Fibroblast of upper back skin (primary cell): ENCODE results near the gene PARD3.
"Not testable (repeated sequence)": the region's sequence is repeated elsewhere in the genome, so short reads cannot be mapped to it uniquely, and the experiment has no call there.

Experiments used
- DNase-seq: peaks from one replicate; pipeline ENCODE4 v3.0.0-alpha.2; 2013

PARD3 gene

GRCh38 chr10:34364253-34365037, 450.7 kb downstream of the PARD3 start:
- peak; percentile 48 for DNase-seq

- no peak for DNase-seq
These were observed 454.1 kb downstream of the PARD3 start for GRCh38 chr10:34360984-34361383.

GRCh38 chr10:34359435-34359813, 455.7 kb downstream of the PARD3 start:
- DNase-seq, result no peak

- no peak for DNase-seq
These were observed 456.2 kb downstream of the PARD3 start for GRCh38 chr10:34358729-34359434.

GRCh38 chr10:34356463-34356862, 458.6 kb downstream of the PARD3 start:
- no peak for DNase-seq

GRCh38 chr10:34353530-34353929, 461.6 kb downstream of the PARD3 start:
- DNase-seq, result not testable (repeated sequence)

- not testable (repeated sequence) for DNase-seq
These were observed 462.4 kb downstream of the PARD3 start for GRCh38 chr10:34352599-34353204.

- peak; percentile 13 for DNase-seq
These were observed 463.9 kb downstream of the PARD3 start for GRCh38 chr10:34351161-34351560.

GRCh38 chr10:34348917-34349485, 466.1 kb downstream of the PARD3 start:
- DNase-seq, result no peak

GRCh38 chr10:34348021-34348420, 467.1 kb downstream of the PARD3 start:
- DNase-seq, result no peak

GRCh38 chr10:34347131-34347530, 468.0 kb downstream of the PARD3 start:
- no peak for DNase-seq

- no peak for DNase-seq
These were observed 468.5 kb downstream of the PARD3 start for GRCh38 chr10:34346516-34347100.

- no peak for DNase-seq
These were observed 469.7 kb downstream of the PARD3 start for GRCh38 chr10:34345383-34345782.

GRCh38 chr10:34343764-34344163, 471.3 kb downstream of the PARD3 start:
- no peak for DNase-seq

GRCh38 chr10:34341473-34341872, 473.6 kb downstream of the PARD3 start:
- no peak for DNase-seq

- DNase-seq, result no peak
These were observed 474.2 kb downstream of the PARD3 start for GRCh38 chr10:34340934-34341333.

- DNase-seq, result no peak
These were observed 475.1 kb downstream of the PARD3 start for GRCh38 chr10:34339816-34340553.

GRCh38 chr10:34337917-34338316, 477.2 kb downstream of the PARD3 start:
- no peak for DNase-seq

- DNase-seq, result no peak
These were observed 479.0 kb downstream of the PARD3 start for GRCh38 chr10:34335960-34336690.

- no peak for DNase-seq
These were observed 480.2 kb downstream of the PARD3 start for GRCh38 chr10:34334908-34335307.

- DNase-seq, result peak; percentile 52
These were observed 481.6 kb downstream of the PARD3 start for GRCh38 chr10:34333513-34333912.

- no peak for DNase-seq
These were observed 487.9 kb downstream of the PARD3 start for GRCh38 chr10:34327184-34327583.
